H1 (cell line): ENCODE measurements around the gene MCRS1.

Experiments
- CTCF ChIP-seq, 3 experiments: IDR thresholded peaks; 1 replicate in 2 of 3; 2 replicates in 1 of 3; pipeline versions ENCODE4 v1.5.1 to v1.6.1; 2011; ENCODE audit warnings: low read length in 3 of 3, mild to moderate bottlenecking in 3 of 3, inconsistent platforms in 2 of 3, low read depth in 1 of 3, moderate library complexity in 1 of 3; ENCODE audit not compliant: insufficient read depth in 1 of 3; ENCODE audit errors: control extremely low read depth in 1 of 3
- GABPA ChIP-seq: IDR thresholded peaks from 2 replicates; pipeline ENCODE4 v1.6.1; 2011; ENCODE audit warnings: mild to moderate bottlenecking, low read length, moderate library complexity, borderline replicate concordance; ENCODE audit not compliant: insufficient read depth
- POLR2A ChIP-seq, 2 experiments: IDR thresholded peaks; 1 replicate in 1 of 2; 2 replicates in 1 of 2; pipeline ENCODE4 v1.6.1; 2011; ENCODE audit warnings: low read depth in 2 of 2, low read length in 2 of 2, mild to moderate bottlenecking in 2 of 2; ENCODE audit errors: control extremely low read depth in 1 of 2
- TAF1 ChIP-seq: IDR thresholded peaks from 2 replicates; pipeline ENCODE4 v1.6.1; 2011; ENCODE audit warnings: mild to moderate bottlenecking, low read depth, low read length
- TCF12 ChIP-seq: IDR thresholded peaks from 2 replicates; pipeline ENCODE4 v1.6.1; 2011; ENCODE audit warnings: low read depth, mild to moderate bottlenecking, low read length
- TEAD4 ChIP-seq: IDR thresholded peaks from 2 replicates; pipeline ENCODE4 v1.6.1; 2012; ENCODE audit warnings: low read depth, low read length, inconsistent platforms, mixed read lengths
- ZNF274 ChIP-seq: IDR thresholded peaks from 2 replicates; pipeline ENCODE4 v1.7.0; 2012; ENCODE audit warnings: low read length, borderline replicate concordance; ENCODE audit errors: extremely low read depth

GRCh38 chr12:49565406-49566265 lies 2.3 kb downstream of the MCRS1 start:
- TF ChIP-seq CTCF (IDR thresholded peaks at IDR 0.05; ENCODE audit: control extremely low read depth in 1 of 3, insufficient read depth in 1 of 3, low read depth in 1 of 3, low read length in 3 of 3): no peak
- TF ChIP-seq POLR2A (IDR thresholded peaks at IDR 0.05; ENCODE audit: control extremely low read depth in 1 of 2, low read depth in 2 of 2, low read length in 2 of 2): no peak
- no peak for TF ChIP-seq GABPA
- no peak for TF ChIP-seq TEAD4
- TF ChIP-seq TCF12: no peak
- no peak for TF ChIP-seq TAF1
- TF ChIP-seq ZNF274: no peak
